Activated effector memory CD4-positive, alpha-beta T cell treated with Interleukin-2 at 50 U/mL for 16 hours (primary cell): ENCODE data around the gene BCL2L14.

Source experiments
- DNase-seq: peaks from one replicate; pipeline ENCODE4 v3.0.0-alpha.2; 2020

Gene BCL2L14

DNA sequence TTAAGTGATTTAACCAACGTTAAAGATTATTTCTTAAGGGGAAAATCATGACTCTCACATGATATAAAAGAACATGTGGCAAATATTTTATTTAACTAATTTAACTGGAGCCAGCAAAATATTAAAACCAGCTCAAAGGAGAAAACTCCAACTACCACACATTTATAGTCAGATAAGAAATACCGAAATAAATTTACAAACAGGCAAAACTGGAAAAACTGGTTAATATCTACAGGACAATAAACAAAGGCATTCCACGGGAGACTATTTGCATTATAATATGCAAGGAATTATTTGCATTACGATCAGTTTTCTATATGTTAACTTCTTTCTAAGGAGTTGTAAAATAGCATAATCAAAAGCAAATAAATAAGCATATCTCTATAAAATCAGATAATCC lies 13.8 kb upstream of the BCL2L14 start:
- no peak for DNase-seq

DNA sequence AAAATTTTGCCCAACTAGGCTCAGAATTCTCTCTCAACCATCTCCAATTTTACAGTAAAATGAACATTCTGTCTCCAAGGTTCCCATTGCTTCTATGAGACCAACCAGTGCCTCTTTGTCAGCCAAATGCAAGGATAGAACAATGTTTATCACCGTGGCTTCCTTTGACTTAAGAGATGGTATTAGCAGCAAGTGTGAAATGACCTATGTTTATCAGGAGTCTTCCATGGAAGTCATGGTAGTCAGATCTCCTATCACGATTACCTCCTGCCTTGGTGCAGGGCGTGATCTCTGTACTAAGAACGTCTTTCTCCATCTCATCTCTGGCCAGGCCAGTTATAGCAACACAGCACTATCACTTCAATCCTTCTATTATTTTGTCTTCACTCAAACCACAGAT lies 6.1 kb upstream of the BCL2L14 start:
- DNase-seq, result no peak

DNA sequence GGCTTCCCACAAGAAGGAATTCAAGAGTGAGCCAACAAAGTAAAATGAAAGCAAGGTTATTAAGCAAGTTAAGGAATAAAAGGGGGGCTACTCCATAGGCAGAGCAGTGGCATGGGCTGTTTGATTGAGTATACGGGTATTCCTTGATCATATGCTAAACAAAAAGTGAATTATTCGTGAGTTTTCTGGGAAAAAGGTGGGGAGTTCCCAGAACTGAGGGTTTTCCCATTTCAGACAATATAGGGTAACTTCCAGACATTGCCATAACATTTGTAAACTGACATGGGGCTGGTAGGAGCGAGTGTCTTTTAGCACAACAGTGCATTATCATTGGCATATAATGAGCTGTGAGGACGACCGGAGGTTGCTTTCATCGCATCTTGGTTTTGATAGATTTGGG lies 2.0 kb upstream of the BCL2L14 start:
- DNase-seq, result no peak

DNA sequence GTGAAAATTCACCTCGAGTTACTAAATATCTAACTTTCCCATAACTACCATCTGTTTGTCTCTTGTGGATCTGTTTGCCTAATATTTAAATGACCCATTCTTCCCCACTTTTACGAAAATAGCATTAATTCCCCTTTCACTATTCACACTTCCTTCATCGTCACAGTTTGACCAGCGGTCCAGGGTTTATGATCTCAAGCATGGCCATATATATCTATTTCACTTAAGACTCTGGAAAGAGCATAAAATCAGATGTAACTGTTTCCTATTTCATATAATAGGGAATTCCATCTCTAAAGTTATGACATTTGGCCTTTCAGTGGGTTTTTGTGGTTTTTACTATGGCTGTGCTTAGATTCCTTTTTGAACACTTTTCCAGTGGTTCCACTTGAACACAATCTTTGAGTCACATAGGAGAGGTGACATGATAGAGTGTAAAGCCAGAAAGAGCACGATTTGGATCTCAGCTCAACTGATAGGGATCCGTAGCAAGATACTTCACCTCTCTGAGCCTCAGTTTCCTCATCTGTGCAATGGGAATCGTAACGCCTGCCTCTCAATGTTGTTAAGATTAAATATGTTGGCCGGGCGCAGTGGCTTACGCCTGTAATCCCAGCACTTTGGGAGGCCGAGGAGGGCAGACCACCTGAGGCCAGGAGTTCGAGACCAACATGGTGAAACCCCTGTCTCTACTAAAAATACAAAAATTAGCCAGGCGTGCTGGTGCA lies 754 bp upstream of the BCL2L14 start:
- DNase-seq, result no peak

DNA sequence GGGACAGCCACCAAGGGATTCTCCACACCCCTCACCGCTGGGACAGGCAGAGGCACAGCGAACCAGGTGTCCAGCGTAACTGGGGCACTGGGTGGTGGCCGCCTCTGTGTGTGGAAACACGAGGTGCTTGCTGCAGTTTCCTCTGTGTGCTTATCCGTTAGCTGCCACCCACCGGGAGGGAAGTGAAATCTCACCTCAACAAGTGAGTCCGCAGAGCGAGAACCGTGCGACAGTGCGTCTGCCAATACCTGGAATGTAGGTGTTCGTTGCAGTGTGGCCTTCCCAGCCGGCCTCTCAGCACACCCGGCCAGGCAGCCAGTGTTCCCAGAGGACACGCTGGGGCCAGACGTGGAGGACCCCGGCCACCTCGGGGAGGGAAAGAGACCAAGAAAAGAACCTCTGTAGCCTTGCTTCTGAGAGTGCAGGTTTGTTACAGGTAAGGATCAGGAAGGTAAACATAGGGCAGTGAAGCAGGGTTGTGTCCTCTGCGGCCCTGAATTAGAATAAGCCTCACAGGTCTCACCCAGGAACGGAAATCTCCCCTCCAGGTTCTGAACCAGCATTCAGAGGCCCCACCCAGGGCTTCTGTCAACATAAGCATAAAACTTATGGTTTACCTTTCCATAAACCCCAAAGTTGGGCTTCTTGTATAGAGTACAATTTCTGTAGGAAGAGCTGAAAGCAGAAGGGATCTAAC lies 1.5 kb downstream of the BCL2L14 start:
- DNase-seq, result peak; percentile 15

DNA sequence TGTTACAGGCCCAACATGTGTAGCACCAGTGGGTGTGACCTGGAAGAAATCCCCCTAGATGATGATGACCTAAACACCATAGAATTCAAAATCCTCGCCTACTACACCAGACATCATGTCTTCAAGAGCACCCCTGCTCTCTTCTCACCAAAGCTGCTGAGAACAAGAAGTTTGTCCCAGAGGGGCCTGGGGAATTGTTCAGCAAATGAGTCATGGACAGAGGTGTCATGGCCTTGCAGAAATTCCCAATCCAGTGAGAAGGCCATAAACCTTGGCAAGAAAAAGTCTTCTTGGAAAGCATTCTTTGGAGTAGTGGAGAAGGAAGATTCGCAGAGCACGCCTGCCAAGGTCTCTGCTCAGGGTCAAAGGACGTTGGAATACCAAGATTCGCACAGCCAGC lies 8.6 kb downstream of the BCL2L14 start:
- no peak for DNase-seq

DNA sequence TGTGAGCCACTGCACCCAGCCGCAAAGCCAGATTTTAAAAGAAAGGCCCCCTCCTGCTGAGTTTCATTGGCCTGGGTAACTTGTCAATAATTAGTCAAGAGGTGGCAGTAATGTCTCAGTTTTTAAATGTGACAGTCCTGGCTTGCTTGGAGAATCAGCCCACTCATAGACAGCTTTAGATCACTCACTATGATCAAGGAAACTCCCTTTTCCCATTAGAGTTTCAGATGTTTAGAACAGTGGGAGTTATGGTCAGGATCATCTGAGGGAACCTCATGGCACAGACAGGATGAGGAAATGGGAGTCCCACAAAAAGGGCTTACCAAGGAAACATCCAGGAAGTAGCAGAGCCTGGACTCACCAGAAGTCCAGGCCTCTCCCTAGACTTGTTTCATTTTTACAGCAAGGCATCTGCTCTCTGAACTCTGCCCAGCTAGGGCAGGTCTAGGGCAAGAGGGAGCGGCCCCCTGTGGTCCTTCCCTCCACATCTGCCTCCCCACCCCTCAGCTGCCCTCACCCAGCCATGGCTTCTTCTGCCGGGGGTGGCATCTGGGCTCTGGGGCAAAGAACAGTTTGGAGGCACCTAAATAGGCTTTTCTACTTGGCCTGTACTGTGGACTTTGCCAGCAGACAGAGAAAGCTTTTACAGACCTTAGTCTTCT lies 11.2 kb downstream of the BCL2L14 start:
- no peak for DNase-seq

DNA sequence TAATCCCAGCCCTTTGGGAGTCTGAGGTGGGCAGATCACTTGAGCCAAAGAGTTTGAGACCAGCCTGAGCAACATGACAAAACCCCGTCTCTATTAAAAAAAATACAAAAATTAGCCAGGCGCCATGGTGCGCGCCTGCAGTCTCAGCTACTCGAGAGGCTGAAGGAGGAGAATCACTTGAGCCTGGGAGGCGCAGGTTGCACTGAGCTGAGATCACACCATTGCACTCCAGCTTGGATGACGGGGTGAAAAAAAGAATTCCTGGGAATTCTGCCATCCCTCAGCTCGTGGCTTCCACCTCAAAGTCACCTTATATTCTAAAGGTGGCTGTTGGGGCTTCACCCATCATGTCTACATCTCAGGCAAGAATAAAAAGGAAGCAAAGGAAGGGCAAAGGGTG lies 12.9 kb downstream of the BCL2L14 start:
- DNase-seq, result no peak

DNA sequence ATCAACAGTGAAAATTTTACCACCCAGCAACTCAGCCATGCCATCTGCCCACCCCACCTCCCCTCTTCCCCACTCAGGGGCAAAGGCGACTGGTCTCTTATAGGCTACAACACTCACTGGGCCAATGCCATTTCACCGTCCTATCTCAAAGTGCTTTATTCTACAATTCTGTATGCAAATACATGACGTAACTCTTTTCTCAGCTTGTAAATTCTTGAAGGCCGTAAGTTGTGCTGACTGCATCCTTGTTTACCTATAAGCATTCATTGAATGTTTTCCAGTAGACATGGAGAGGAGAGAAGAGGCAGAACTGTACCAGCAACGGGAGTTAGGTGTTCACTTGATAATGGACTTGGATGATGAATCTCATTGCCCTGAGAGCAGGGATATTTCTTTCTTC lies 15.6 kb downstream of the BCL2L14 start:
- no peak for DNase-seq

DNA sequence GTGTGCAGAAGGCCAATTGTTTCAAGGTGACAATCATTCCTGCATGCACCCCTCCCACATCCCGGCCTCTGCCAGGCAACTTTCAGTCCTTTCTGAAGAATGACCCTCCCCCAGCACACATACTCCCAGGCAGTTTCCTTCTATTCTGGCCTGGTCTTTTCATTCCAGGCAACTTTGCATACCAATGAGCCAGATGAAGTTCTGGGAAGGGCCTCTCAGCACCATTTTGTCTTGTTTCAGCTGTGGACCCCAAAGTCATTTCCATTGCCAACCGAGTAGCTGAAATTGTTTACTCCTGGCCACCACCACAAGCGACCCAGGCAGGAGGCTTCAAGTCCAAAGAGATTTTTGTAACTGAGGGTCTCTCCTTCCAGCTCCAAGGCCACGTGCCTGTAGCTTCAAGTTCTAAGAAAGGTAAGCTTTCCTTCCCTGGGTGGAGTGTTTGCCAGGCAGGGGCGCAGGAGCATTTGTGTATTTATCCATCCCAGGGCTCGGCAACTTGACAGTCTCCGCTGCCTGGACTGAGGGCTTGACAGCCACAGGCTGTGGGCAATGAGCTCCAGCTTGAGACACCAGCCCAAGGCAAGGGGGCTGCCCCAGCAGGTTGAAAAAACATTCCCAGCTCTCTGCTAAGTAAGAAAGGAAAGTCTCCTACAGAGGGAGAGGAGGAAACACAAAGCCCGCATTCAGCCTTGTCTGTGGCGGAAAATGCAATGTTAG lies 16.4 kb downstream of the BCL2L14 start:
- DNase-seq, result no peak

DNA sequence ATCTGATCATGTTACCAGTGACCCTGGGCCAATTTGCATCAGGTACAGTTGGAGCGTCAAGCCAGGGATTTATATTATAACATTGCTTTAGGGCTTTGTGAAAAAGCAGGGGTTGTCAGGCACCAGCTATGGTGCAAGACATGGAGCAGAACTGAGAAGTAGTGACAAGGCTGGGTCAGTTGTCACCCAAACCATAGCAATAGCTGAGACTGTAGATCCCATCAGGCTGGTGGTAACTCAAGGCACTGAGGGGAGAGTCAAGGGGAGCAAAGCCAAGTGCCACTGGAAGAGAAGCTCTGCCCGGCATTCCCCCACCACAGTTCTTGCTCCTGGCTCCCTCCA lies 16.9 kb downstream of the BCL2L14 start:
- no peak for DNase-seq

DNA sequence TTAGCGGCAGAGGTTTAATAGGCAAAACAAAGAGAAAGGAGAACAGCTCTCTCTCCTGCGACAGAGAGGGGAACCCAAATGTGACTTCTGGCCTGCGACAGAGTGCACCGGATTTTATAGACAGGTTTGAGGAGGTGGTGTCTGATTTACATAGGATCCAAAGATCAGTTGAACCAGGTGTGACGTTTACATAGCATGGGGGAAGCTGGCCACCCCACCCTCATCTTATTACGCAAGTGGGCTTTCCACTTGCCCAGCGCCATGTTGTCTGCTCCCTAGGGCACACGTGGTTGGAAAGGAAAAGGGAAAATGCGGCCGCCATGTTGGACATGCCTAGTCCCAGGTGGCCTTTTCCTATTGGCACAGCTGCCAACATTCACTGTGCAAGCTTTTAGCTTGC lies 17.4 kb downstream of the BCL2L14 start:
- DNase-seq, result no peak

DNA sequence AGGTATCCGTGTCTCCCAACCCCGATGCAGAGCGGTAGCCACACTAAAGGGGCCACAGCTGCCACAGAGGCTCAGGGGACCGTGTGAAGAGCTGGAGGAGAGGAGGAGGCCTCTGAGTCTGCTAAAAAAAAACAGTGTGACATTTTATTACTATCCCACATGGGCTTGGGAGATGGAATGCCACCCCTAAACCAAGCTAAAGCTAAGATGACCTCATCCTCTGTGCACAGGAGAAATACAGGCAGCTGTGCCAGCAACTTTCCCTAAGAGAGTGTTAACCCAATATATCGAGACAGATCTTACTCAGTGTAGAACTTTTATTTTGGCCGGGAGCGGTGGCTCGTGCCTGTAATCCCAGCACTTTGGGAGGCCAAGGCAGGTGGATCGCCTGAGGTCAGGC lies 18.0 kb downstream of the BCL2L14 start:
- DNase-seq, result no peak

DNA sequence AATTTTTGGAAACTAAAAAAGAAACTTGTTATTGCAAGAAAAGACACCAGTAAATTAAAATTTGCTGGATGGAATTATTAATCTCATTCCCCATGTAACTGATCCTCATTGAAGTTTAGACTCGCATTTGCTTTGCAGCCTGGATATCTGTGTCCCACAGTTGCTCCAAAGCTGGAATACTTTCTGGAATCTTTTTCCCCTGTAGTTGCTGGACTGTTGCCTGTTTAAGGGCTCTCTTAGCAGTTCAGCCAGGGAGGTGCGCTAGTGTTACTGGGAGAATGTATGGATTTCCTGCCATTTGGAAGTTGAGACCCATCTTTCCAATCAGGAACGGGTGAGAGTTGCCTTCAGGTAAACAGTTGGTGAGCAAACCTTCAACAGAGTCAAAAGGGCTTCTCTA lies 20.3 kb downstream of the BCL2L14 start:
- no peak for DNase-seq

DNA sequence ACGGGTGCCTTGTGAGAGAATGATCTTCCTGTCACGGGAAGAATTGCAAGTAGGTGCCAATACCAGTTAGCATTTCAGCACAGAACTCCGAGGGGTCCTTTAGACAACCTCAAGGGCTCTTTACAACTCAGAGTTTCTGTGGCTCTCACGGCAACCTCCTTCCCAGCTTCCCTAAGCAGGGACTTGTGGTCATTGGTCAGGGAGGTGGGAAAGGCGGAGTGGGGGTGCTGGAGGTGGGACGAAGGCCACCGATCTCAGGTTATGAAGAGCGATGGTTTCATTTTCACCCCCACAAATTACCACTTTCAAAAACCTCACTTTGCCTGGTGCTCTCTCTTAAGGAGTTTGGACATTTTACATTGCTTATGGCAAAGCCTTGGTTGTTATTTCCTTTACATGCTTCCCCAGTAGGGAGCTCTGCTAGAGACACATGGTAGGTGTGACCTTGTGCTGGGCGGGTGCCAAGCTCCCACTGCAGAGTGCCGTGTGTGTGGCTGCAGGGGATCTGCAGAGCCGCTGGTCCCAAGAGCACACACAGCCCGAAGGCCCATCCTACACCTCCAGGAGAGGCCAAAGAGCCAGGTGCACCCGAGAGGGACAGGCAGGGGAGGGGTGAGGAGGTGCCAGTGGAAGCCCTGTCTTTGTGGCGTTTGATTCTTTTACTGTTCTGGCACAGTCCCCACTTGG lies 21.4 kb downstream of the BCL2L14 start:
- no peak for DNase-seq

DNA sequence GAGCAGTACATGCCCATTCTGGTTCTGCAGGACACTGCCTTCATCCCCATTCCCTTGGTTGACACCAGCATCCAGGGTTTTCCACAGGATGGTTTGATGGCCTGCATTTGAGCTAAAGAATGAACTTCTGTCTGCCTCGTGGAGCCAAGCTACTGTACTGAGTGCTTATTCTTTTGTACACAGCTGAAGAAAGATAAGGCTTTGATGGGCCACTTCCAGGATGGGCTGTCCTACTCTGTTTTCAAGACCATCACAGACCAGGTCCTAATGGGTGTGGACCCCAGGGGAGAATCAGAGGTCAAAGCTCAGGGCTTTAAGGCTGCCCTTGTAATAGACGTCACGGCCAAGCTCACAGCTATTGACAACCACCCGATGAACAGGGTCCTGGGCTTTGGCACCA lies 23.7 kb downstream of the BCL2L14 start:
- DNase-seq, result no peak

DNA sequence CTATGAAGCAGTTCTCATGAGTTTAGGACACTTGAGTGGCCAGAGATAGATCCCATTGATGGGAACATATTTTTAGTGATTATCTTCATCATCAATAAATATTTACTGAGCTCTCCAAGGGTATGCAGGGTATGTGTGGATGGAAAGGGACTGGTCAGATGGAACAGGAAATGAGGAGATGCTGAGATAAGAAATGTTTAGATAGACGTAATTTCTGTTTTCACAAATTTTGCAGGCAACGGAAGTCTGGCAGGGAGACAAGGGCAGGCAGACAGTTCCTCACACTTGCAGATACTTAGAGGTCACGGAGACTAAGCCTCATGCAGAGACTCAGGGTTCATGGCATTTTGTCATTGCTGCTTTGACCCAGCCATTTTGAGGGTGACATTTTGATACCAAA lies 24.3 kb downstream of the BCL2L14 start:
- DNase-seq, result no peak

DNA sequence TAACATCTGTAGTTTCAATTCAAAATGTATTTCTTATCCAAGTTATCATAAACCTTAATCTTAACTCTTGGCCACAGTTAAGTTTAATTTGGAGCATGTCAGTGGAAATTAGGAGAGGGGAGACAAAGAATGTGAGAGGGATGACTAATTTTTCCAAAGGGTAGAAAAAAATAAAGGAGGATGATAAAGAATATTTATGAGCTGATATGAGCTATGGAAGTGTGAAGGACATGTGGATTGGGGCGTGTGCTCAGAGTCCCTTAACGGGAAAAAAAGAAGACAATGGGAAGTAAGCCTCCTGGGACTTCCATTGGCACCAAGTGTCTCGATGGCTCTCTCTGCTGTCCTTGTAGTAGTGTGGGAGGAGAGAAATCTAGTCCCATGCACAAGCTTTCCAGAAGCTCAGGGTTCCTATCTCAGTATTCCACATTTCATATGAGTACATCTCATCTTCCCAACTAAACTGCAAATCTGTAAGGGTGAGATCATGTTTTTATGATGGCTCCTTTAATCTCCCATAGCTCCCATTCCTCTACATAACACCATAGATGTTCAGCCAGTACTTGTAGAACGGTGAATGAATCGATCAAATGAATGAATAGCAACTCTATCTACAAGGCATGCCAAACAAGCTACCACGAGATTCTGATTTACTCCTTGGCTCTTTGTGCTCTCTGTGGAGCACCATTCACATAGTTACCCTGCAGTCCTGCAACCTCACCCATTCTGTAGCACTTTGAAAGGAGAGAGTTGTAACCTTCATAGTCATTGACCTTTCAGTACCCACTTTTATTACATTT lies 27.4 kb downstream of the BCL2L14 start:
- no peak for DNase-seq

DNA sequence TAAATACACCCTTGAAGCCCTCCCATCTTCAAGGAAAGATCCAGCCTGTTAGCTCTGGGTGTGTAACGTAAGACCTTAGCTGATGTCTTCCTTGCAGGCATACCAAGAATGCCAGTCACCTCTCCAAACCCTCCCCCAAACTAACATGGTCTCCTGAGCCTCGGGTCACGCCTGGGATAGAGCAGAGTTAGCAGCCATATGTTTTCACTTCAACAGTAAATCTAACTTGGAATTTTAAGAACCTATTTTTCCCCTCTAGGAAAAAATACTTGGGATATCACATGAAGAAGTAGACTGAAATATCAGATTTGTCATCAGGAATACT lies 27.9 kb downstream of the BCL2L14 start:
- DNase-seq, result no peak

DNA sequence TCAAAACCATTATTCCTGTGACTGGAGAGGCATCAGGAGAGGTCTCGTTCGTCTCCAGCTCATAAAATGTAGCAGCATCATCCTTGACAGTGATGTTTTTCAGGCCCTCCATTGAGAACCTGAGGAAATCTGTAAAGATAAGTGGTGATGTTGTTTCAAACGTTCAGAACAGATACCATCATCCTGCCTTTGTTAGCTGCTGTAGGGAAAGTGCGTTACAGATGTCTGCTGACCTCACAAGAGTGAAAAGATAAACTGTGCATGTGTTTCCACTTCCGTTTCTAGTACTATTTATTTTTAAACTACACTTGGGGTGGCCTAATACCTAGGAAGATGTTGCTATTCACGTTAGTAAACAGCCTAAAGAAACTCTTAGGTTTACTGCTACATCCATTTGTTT lies 28.4 kb downstream of the BCL2L14 start:
- no peak for DNase-seq

DNA sequence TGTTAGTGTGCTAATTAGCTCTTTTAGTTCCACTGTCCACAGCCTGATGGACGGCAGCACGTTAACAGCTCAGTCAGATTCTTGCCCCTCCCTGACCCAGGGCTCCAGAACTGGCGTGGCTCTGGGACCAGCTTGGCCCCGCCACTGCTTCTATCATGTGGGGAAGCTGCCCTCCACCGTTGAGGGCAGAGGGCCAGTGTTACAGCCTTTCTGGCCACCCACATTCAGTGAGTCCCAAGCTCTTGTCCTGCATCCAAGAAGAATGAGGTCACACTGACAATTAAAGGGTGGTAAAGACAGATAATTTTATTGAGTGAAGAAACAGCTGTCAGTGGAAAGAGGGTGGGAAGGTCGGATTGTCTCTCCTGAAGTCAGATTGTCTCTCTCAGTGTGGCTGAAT lies 36.9 kb downstream of the BCL2L14 start:
- DNase-seq, result no peak

DNA sequence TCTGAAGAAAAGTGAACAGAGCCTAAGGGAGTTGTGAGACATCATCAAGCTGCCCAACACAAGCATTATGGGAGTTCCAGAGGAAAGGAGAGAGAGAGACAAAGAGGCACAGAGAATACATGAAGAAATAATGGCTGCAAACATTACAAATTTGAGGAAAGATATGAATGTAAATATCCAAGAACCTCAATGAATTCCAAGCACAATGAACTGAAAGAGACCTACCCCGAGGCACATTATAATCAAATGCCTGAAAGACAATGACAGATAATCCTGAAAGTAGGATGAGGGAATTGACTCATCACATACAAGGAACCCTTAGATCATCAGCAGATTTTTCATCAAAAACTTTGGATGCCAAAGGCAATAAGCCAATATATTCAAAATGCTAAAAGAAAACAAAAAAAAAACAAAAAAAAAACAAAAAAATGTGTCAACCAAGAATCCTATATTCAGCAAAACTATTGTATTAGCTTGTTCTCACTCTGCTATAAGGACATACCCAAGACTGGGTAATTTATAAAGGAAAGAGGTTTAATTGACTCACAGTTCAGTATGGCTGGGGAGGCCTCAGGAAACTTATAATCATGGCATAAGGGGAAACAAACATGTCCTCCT lies 37.8 kb downstream of the BCL2L14 start:
- DNase-seq, result no peak
